NCI-H82 (cell line): ENCODE measurements around the gene STK17B.
"Not testable (repeated sequence)": the region's sequence is repeated elsewhere in the genome, so short reads cannot be mapped to it uniquely, and the experiment has no call there.

Source experiments
- DNase-seq: peaks from one replicate; lab custom pipeline; 2025; lab: John Stamatoyannopoulos, UW

The STK17B gene

GRCh38 chr2:196112418-196113034 is 58.9 kb downstream of the STK17B start:
- DNase-seq, result no peak

GRCh38 chr2:196108604-196109003 is 62.8 kb downstream of the STK17B start:
- DNase-seq, result no peak

- DNase-seq, result no peak
These were observed 65.4 kb downstream of the STK17B start for GRCh38 chr2:196105951-196106350.

GRCh38 chr2:196104066-196104465 is 67.3 kb downstream of the STK17B start:
- DNase-seq, result no peak

GRCh38 chr2:196103626-196104025 is 67.8 kb downstream of the STK17B start:
- no peak for DNase-seq

GRCh38 chr2:196101325-196101991 is 69.9 kb downstream of the STK17B start:
- no peak for DNase-seq

GRCh38 chr2:196099916-196100315 is 71.5 kb downstream of the STK17B start:
- DNase-seq, result no peak

GRCh38 chr2:196097864-196098660 is 73.3 kb downstream of the STK17B start:
- no peak for DNase-seq

- DNase-seq, result no peak
These were observed 74.2 kb downstream of the STK17B start for GRCh38 chr2:196096982-196097745.

GRCh38 chr2:196096264-196096663 is 75.1 kb downstream of the STK17B start:
- DNase-seq, result no peak

- DNase-seq, result not testable (repeated sequence)
These were observed 81.9 kb downstream of the STK17B start for GRCh38 chr2:196089448-196089847.

- DNase-seq, result no peak
These were observed 83.2 kb downstream of the STK17B start for GRCh38 chr2:196088203-196088602.

- no peak for DNase-seq
These were observed 84.6 kb downstream of the STK17B start for GRCh38 chr2:196086517-196087368.

GRCh38 chr2:196083601-196084000 is 87.8 kb downstream of the STK17B start:
- no peak for DNase-seq
